OCI-LY1 (cell line): ENCODE results near the gene VPS41.

Experiments
- H2AFZ ChIP-seq: fragments of 200-600 bp; sonication (generic), shearing (Covaris generic); 2 replicates; pipeline ENCODE4 v1.6.0; 2014; ENCODE audit warnings: antibody characterized with exemption, mild to moderate bottlenecking, low read length
- H3F3A ChIP-seq: fragments of 200-600 bp; sonication (generic), shearing (Covaris generic); 2 replicates; pipeline ENCODE4 v1.6.0; 2014; ENCODE audit warnings: mild to moderate bottlenecking, antibody characterized with exemption, low read length, moderate library complexity; ENCODE audit not compliant: insufficient read depth
- H3K27ac ChIP-seq: fragments of 200-600 bp; sonication (generic); 2 replicates; pipeline ENCODE4 v1.5.1; 2014; ENCODE audit warnings: low read length, mixed run types, mild to moderate bottlenecking, low read depth; ENCODE audit not compliant: poor library complexity, severe bottlenecking
- H3K27me3 ChIP-seq: fragments of 200-600 bp; sonication (generic); 2 replicates; pipeline ENCODE4 v1.6.0; 2014; ENCODE audit warnings: antibody characterized with exemption, mild to moderate bottlenecking, low read length, moderate library complexity; ENCODE audit not compliant: insufficient read depth
- H3K36me3 ChIP-seq: fragments of 200-600 bp; sonication (generic); 2 replicates; pipeline ENCODE4 v1.6.1; 2014; ENCODE audit warnings: mild to moderate bottlenecking, antibody characterized with exemption, low read length, moderate library complexity, mixed read lengths; ENCODE audit not compliant: insufficient read depth
- H3K4me1 ChIP-seq: fragments of 200-600 bp; sonication (generic); 2 replicates; pipeline ENCODE4 v1.5.1; 2014; ENCODE audit warnings: mild to moderate bottlenecking, low read length, moderate library complexity; ENCODE audit not compliant: insufficient read depth, severe bottlenecking
- H3K4me2 ChIP-seq: fragments of 200-600 bp; sonication (generic), shearing (Covaris generic); 2 replicates; pipeline ENCODE4 v1.6.1; 2014; ENCODE audit warnings: low read length
- H3K4me3 ChIP-seq: fragments of 200-600 bp; sonication (generic); 2 replicates; pipeline ENCODE4 v1.5.1; 2014; ENCODE audit warnings: low read length, low read depth, mild to moderate bottlenecking, mixed read lengths; ENCODE audit not compliant: poor library complexity, severe bottlenecking
- H3K79me2 ChIP-seq: fragments of 200-600 bp; shearing (Covaris generic); 2 replicates; pipeline ENCODE4 v1.6.1; 2016; ENCODE audit warnings: mixed run types, low read length, mixed read lengths; ENCODE audit not compliant: insufficient read depth
- H3K9ac ChIP-seq: fragments of 200-600 bp; sonication (generic), shearing (Covaris generic); 2 replicates; pipeline ENCODE4 v1.6.1; 2014; ENCODE audit warnings: mild to moderate bottlenecking, low read length, mixed read lengths
- H3K9me2 ChIP-seq: fragments of 200-600 bp; sonication (generic), shearing (Covaris generic); 2 replicates; pipeline ENCODE4 v1.6.1; 2014; ENCODE audit warnings: low read depth, mild to moderate bottlenecking, low read length, mixed read lengths
- H3K9me3 ChIP-seq: fragments of 200-600 bp; shearing (Covaris generic); 2 replicates; pipeline ENCODE4 v1.6.1; 2014; ENCODE audit warnings: low read length, mixed read lengths
- H4K20me1 ChIP-seq: fragments of 200-600 bp; sonication (generic), shearing (Covaris generic); 2 replicates; pipeline ENCODE4 v1.6.0; 2016; ENCODE audit warnings: mild to moderate bottlenecking, low read length; ENCODE audit not compliant: insufficient read depth
- EZH2 ChIP-seq: fragments of 200-600 bp; sonication (generic), shearing (Covaris generic); IDR thresholded peaks from 2 replicates; pipeline ENCODE4 v1.8.0; 2017; ENCODE audit warnings: borderline replicate concordance, mixed run types, mild to moderate bottlenecking, antibody characterized with exemption, low read length, moderate library complexity, mixed read lengths
- TF ChIP-seq, protein P1 (sequence below): fragments of 200-600 bp; sonication (generic), shearing (Covaris generic); IDR thresholded peaks from 2 replicates; pipeline ENCODE4 v1.5.1; 2017; ENCODE audit warnings: mild to moderate bottlenecking, antibody characterized with exemption, low read length, moderate library complexity, mixed read lengths

Gene VPS41

DNA sequence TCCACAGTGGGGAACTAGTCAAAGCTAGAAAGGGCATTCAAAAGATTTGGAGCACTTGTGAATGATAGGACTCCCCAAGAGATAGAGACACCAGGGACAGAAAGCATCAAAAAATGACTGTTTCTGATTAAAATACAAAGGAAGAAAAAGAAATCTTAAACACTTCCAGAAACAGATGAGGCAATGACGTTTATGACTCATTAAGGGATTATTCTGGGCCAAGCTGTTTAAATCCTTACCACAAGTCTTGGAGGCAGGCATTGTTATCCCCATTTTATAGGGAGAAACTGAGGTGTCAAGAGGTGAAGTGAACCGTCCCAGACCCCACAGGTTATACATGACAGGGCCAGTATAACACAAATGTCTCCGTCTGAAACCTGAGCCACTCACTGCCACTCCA, 209.5 kb downstream of the VPS41 start:
- no peak for TF ChIP-seq EZH2
- Histone ChIP-seq H3K27ac (no peak overlapping the region), H3K27me3 (no peaks in the 10 kb centered on the region), H2AFZ (no peak overlapping the region), H3F3A (no peaks in the 10 kb centered on the region), H3K9me3 (no peaks in the 10 kb centered on the region), H3K4me1 (peaks cover under 1% of the 10 kb centered on the region), H4K20me1 (no peaks in the 10 kb centered on the region), H3K4me3 (no peak overlapping the region), H3K4me2 (no peak overlapping the region), H3K9ac (no peak overlapping the region), H3K36me3 (no peaks in the 10 kb centered on the region), H3K79me2 (no peaks in the 10 kb centered on the region), H3K9me2 (no peaks in the 10 kb centered on the region)

DNA sequence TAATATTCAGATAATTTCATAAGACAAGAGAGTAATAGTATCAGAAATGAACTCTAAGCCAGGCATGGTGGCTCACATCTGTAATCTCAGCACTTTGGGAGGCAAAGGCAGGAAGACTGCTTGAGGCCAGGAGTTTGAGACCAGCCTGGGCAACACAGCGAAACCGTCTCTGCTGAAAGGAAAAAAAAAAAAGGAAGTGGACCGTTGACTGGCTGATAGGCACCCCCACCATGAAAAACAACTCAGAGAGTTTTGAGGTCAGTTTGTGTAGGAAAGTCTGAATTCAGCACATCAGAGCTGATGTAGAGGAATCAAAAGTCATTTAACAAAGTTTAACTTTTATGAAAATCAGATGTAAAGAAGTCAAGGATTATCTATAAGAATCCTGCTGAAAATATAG, 214.7 kb downstream of the VPS41 start:
- TF ChIP-seq, protein P1, sequence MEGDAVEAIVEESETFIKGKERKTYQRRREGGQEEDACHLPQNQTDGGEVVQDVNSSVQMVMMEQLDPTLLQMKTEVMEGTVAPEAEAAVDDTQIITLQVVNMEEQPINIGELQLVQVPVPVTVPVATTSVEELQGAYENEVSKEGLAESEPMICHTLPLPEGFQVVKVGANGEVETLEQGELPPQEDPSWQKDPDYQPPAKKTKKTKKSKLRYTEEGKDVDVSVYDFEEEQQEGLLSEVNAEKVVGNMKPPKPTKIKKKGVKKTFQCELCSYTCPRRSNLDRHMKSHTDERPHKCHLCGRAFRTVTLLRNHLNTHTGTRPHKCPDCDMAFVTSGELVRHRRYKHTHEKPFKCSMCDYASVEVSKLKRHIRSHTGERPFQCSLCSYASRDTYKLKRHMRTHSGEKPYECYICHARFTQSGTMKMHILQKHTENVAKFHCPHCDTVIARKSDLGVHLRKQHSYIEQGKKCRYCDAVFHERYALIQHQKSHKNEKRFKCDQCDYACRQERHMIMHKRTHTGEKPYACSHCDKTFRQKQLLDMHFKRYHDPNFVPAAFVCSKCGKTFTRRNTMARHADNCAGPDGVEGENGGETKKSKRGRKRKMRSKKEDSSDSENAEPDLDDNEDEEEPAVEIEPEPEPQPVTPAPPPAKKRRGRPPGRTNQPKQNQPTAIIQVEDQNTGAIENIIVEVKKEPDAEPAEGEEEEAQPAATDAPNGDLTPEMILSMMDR = no peak
- TF ChIP-seq EZH2 = no peak
- H3K9me2 ChIP-seq = no peaks in the 10 kb centered on the region
- H4K20me1 ChIP-seq = no peaks in the 10 kb centered on the region
- H3K79me2 ChIP-seq = no peaks in the 10 kb centered on the region
- no peak overlapping the region for H3K9ac ChIP-seq
- H3K4me3 ChIP-seq = no peak overlapping the region
- no peak overlapping the region for H3K4me2 ChIP-seq
- H3K27ac ChIP-seq = no peak overlapping the region
- peaks cover 4% of the 10 kb centered on the region for H3K4me1 ChIP-seq
- no peaks in the 10 kb centered on the region for H3K9me3 ChIP-seq
- H2AFZ ChIP-seq = no peak overlapping the region
- H3K36me3 ChIP-seq = no peaks in the 10 kb centered on the region
- H3K27me3 ChIP-seq = peaks cover 4% of the 10 kb centered on the region; the same call in 1 of the 2 replicates
- H3F3A ChIP-seq = no peaks in the 10 kb centered on the region

DNA sequence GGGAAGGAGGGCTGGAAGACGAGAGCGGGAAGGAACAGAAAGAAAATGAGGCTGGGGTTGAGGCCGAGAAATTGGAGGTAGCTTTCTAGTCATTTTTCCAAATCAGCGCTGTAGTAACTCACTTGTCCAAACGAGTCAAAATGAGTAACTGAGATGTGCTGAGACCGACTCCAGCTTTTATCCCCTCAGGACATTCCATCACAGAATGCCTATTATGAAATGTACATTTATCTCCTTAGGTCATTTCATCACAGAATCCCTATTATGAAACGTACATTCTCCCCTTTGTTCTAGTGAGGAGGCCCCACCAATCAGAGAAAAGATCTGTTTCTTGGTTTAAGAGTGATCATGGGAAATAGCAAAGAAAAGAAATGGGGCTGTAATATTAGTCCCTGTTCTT, 222.1 kb downstream of the VPS41 start:
- Histone ChIP-seq H3K9me3 (no peaks in the 10 kb centered on the region), H2AFZ (no peak overlapping the region), H3K9ac (no peak overlapping the region), H3K27me3 (peaks cover 5% of the 10 kb centered on the region; the same call in 1 of the 2 replicates), H3F3A (no peaks in the 10 kb centered on the region), H3K9me2 (no peaks in the 10 kb centered on the region), H4K20me1 (no peaks in the 10 kb centered on the region), H3K27ac (no peak overlapping the region), H3K4me2 (no peak overlapping the region), H3K79me2 (no peaks in the 10 kb centered on the region), H3K4me1 (no peaks in the 10 kb centered on the region), H3K4me3 (no peak overlapping the region), H3K36me3 (no peaks in the 10 kb centered on the region)
- TF ChIP-seq, protein P1 = no peak

DNA sequence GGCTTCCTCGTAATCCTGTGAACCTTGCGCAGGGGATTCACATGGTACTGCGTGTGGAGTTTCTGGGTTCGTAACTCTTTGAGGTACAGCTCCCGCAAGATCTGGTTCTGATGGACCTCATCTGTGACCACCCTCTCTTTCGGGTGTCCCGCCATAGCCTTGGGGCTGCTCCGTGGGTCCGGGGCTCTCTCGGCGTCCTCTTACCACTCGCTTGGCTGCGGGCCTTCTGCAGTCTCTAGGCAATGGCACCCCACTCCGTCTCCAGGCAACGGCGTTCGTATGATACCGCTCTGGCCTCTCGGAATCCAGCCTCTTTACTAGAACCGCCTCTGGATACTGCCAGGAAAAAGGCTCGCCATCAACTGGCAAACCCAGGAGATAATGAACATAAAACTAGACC, 223.1 kb downstream of the VPS41 start:
- Histone ChIP-seq H3K4me1 (no peaks in the 10 kb centered on the region), H3F3A (no peaks in the 10 kb centered on the region), H3K27me3 (peaks cover 5% of the 10 kb centered on the region; the same call in 1 of the 2 replicates), H3K36me3 (no peaks in the 10 kb centered on the region), H3K79me2 (no peaks in the 10 kb centered on the region), H3K9ac (no peak overlapping the region), H3K4me2 (no peak overlapping the region), H3K27ac (no peak overlapping the region), H3K9me3 (no peaks in the 10 kb centered on the region), H4K20me1 (no peaks in the 10 kb centered on the region), H2AFZ (no peak overlapping the region), H3K9me2 (no peaks in the 10 kb centered on the region), H3K4me3 (no peak overlapping the region)
- TF ChIP-seq, protein P1 = no peak
- no peak for TF ChIP-seq EZH2
